Measurements from ENCODE around the gene LIMK1.

The LIMK1 gene

DNA sequence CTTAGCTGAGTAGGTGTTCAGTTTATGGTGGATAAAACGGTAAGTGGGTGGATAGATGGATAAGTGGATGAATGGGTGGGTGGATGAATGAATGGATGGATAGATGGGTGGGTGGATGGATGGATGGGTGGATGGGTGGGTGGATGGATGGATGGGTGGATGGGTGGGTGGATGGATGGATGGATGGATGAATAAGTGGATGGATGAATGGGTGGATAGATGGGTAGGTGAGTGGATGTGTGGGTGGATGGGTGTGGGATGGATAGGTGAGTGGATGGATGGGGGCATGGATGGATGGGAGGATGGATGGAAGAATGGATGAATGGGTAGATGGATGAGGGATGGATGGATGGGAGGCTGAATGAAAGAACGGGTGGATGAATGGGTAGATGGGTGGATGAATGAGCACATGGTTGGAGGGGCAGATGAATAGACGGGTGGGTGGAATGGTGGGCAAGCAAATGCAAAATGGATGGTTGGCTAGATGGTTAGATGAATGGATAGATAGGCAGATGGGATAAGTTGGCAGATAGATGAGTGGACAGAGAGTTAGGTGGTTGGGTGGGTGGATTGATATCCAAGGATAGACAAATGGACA, 29.9 kb upstream of the LIMK1 start:
- DNase-seq (ENCODE audit: low read depth in 2 of 3, low spot score in 1 of 3): no peak

DNA sequence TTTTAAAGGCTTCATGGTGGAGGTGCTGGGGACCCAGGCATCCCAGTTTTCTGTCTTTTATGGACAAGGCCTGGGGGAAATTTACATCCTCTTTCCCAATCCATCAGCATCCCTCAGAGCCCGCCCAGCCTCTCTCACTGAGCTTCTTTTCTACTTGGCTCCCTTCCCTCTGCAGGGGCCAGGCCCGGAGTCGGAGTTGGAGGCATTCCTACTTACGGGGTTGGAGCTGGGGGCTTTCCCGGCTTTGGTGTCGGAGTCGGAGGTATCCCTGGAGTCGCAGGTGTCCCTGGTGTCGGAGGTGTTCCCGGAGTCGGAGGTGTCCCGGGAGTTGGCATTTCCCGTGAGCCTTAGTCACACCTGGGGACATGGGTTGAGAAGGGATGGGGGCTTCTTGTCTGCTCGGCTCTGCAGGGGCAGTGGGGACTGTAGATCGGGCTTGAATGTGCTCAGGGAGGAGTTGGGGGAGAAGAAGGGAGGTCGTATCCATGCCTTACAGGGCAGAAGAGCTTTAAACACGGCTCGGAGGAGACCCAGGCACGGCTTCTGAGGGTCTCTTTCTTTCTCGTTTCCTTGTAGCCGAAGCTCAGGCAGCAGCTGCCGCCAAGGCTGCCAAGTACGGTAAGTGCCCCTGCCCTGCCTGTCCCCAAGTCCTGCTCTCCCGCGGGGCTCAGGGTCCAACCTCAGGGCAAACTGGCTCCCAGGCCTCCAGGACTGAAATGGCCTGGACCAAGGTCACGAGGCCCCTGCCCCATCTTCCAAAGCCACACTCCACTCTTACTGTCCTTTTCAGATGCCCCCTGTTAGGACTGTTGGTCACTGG, 27.3 kb upstream of the LIMK1 start:
- no peak for DNase-seq (ENCODE audit: low read depth in 2 of 3, low spot score in 1 of 3)

DNA sequence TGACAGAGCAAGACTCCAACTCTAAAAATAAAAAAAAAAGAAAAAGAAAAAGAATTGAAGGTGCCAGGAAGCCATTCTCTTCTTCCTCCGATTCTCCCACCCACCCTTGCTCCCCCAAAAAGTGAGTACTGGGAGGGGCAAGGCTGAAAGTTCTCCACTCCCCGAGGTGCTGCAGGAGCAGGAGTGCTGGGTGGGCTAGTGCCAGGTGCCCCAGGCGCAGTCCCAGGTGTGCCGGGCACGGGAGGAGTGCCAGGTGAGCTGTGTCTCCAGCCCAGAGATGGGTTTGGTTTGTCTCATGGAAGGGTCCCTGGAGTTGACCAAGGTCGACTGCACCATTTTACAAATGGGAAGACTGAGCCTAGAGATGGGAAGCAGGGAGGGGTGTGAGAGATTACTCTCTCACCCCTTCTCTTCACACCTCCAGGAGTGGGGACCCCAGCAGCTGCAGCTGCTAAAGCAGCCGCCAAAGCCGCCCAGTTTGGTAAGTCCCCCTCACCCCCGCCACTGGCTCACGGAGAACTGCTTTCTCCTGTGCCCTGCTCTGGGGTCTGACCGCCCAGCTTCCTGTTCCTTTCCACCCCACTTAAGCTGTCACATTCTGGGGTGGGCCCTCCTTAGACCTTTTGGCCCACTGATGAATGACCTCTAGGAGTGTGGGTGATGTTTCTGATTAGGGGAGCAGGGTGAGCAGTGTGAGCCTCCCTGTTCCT, 26.2 kb upstream of the LIMK1 start:
- no peak for DNase-seq (ENCODE audit: low read depth in 2 of 3, low spot score in 1 of 3)

DNA sequence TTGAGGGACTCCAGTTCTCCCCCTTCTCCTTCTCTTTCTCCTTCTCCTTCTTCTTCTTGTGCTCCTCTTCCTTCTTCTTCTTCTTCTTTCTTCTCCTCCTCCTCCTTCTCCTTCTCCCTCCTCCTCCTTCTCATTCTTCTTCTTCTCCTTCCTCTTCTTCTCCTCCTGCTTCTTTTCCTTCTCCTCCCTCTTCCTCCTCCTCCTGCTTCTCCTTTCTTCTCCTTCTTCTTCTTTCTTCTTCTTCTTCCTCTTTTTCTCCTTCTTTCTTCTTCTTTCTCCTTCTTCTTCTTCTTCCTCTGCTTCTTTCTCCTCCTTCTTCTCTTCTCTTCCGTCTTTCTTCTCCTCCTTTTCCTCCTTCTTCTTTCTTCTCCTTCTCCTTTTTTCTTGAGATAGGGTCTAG, 25.6 kb upstream of the LIMK1 start:
- DNase-seq (ENCODE audit: low read depth in 2 of 3, low spot score in 1 of 3): no peak

DNA sequence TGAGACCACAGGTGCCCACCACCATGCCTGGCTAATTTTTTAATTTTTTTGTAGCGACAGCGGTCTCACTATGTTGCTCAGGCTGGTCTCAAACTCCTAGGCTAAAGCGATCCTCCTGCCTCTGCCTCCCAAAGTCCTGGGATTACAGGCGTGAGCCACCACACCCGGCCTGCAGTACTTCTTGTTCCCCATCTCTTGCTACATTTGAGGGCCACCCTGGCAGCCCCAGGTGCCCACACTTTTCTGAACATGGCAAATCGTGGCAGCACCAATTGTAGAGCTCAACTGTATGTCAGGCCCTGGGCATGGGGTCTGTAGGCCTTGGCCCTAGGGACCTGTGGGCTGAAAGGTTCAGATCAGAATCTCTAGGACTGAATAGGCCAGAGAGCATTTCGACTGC, 25.1 kb upstream of the LIMK1 start:
- no peak for DNase-seq (ENCODE audit: low read depth in 2 of 3, low spot score in 1 of 3)

DNA sequence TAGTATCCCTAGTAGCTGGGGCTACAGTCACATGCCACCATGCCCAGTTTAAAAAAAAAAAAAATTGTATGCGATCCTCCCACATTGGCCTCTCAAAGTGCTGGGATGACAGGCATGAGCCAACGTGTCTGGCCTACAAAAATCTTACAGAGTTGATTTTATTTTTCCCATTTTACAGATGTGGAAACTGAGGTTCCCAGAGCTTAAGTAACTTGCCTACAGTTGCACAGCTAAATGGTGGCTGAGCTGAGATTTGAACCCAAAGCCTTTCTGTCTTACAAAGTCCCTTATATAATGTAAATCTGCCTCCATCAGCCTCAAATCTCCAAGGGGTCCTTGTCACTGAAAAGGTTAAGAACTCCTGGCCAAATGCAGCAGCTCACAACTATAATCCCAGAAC, 24.6 kb upstream of the LIMK1 start:
- DNase-seq (ENCODE audit: low read depth in 2 of 3, low spot score in 1 of 3): no peak

DNA sequence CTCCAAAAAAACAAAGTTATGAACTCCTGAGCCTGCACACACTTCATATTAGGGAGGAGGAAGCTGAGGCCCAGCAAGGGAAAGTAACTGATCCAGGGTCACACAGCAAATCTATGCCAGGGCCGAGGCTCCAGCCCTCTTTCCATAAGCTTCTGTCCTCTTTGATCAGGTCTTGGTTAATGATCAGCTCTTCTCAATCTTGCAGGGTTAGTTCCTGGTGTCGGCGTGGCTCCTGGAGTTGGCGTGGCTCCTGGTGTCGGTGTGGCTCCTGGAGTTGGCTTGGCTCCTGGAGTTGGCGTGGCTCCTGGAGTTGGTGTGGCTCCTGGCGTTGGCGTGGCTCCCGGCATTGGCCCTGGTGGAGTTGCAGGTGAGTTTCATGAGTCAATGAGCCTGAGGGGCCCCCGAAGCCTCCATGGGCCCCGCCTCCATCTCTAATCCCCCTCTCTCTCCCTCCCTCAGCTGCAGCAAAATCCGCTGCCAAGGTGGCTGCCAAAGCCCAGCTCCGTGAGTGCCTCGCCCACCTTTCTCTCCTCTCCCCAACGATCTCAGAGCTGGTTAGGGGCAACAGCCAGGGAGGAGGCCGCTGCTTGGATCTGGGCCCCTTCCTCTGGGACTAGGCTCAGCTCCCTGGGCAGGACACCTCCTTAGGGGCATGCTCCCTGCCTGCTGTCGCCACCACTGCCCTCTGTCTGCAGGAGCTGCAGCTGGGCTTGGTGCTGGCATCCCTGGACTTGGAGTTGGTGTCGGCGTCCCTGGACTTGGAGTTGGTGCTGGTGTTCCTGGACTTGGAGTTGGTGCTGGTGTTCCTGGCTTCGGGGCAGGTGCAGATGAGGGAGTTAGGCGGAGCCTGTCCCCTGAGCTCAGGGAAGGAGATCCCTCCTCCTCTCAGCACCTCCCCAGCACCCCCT, 23.7 kb upstream of the LIMK1 start:
- no peak for DNase-seq (ENCODE audit: low read depth in 2 of 3, low spot score in 1 of 3)

DNA sequence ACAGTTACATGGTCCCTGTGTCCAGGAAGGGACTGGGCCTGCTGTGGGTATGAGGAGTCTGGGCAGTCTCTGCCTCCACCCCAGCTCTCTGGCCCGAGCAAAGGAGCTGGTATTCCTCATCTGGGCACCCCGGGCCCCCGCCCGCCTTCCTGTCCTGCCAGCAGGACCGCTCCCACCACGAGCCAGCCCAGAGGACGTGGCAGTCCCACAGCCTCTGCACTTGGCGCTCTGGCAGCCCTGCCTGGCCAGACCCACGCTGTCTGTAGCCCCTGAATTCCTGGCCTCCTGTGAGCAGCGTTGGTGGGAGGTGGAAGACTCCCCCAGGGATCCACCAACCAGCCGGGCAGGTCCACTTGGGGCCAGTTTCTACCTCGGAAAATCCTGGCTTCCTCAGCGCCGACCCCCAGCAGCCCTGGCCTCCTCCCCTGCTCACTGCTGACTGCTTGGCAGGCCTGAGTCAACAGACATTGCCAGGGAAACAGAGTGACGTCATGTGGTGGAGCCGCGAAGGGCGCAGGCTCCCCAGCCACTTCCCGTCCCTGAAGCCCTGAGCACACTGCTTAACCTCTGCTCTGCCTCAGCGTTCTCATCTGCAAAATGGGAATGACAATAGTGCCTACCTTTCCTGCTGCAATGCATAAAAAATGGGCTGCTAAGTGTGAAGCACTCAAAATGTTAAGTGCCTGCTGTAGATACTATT, 21.6 kb upstream of the LIMK1 start:
- DNase-seq (ENCODE audit: low read depth in 2 of 3, low spot score in 1 of 3): peak; percentile 14 to 35 (median 20)

DNA sequence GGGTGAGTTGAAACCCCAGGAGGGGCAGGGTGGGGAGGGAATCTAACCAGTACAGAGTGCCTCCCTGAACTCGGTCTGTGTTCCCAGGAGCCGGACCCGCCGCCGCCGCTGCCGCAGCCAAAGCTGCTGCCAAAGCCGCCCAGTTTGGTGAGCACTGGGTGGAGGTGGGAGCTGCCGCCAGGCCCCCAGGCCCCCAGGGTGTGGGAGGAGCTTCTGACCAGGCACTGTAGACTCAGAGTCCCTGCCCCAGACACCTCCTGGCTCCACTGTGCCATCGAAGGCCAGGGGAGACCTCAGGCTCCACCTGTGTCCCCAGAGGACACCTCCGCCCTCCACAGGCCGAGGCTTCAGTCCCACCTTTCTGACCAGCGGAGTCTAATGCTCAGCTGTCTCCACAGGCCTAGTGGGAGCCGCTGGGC, 20.4 kb upstream of the LIMK1 start:
- DNase-seq (ENCODE audit: low read depth in 2 of 3, low spot score in 1 of 3): no peak

DNA sequence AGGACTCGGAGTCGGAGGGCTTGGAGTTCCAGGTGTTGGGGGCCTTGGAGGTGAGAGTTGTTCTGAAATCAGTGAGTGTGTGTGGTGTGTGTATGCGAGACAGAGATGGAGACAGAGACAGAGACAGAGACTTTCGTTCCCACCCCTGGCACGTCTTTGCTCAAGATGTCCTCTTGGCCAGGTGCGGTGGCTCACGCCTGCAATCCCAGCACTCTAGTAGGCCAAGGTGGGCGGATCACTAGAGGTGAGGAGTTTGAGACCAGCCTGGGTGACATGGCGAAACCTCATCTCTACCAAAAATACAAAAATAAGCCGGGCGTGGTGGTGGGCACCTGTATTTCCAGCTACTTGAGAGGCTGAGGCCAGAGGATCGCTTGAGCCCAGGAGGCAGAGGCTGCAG, 20.0 kb upstream of the LIMK1 start:
- no peak for DNase-seq (ENCODE audit: low read depth in 2 of 3, low spot score in 1 of 3)

DNA sequence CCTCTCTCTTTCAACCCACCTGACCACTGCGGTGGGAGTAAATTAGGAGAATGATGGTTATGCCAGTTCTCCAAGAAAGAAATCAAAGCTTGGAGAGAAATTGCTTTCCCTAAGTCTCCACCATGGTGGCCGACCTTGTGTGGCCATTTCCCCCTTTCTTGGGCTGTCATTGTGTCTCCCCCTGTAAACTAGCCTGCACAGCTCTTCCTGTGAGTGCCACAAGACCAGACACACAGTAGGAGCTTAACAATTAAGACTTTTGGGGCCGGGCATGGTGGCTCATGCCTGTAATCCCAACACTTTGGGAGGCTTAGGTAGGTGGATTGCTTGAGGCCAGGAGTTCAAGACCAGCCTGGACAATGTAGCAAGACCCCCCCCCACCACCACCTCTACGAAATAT, 18.9 kb upstream of the LIMK1 start:
- no peak for DNase-seq (ENCODE audit: low read depth in 2 of 3, low spot score in 1 of 3)

DNA sequence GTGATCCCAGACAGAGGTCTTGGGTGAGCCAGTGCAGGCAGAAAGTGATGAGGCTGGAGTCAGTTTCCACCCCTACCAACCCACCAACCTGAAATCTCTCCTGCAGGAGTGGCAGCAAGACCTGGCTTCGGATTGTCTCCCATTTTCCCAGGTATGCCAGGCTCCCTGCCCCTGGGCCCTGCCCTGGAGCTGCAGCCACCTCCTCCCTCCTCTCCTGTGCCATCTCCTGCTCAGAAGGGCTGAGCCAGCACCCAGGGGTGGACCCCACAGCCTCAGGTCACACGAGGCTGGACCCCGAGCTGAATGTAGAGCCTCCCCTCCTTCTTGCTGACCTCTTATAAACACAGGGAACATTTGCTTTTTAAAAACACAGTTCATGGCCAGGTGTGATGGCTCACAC, 17.0 kb upstream of the LIMK1 start:
- DNase-seq (ENCODE audit: low read depth in 2 of 3, low spot score in 1 of 3): no peak

DNA sequence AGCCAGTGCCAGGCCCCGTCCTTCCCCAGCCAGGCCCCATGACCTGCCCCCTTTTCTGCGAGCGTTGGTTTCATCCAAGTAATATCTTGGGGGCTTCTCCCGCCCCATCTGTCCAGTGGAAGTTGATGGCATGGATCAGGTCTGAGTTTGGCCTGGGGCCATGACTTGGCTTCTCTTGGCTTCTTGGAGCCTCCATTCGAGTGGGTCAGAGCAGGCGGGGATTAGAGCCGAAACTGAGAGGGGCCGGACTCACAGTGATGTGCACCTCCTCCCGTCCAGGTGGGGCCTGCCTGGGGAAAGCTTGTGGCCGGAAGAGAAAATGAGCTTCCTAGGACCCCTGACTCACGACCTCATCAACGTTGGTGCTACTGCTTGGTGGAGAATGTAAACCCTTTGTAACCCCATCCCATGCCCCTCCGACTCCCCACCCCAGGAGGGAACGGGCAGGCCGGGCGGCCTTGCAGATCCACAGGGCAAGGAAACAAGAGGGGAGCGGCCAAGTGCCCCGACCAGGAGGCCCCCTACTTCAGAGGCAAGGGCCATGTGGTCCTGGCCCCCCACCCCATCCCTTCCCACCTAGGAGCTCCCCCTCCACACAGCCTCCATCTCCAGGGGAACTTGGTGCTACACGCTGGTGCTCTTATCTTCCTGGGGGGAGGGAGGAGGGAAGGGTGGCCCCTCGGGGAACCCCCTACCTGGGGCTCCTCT, 15.1 kb upstream of the LIMK1 start:
- DNase-seq (ENCODE audit: low read depth in 2 of 3, low spot score in 1 of 3): no peak

DNA sequence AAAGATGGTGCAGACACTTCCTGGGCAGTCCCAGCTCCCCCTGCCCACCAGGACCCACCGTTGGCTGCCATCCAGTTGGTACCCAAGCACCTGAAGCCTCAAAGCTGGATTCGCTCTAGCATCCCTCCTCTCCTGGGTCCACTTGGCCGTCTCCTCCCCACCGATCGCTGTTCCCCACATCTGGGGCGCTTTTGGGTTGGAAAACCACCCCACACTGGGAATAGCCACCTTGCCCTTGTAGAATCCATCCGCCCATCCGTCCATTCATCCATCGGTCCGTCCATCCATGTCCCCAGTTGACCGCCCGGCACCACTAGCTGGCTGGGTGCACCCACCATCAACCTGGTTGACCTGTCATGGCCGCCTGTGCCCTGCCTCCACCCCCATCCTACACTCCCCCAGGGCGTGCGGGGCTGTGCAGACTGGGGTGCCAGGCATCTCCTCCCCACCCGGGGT, 14.5 kb upstream of the LIMK1 start:
- no peak for DNase-seq (ENCODE audit: low read depth in 2 of 3, low spot score in 1 of 3)

DNA sequence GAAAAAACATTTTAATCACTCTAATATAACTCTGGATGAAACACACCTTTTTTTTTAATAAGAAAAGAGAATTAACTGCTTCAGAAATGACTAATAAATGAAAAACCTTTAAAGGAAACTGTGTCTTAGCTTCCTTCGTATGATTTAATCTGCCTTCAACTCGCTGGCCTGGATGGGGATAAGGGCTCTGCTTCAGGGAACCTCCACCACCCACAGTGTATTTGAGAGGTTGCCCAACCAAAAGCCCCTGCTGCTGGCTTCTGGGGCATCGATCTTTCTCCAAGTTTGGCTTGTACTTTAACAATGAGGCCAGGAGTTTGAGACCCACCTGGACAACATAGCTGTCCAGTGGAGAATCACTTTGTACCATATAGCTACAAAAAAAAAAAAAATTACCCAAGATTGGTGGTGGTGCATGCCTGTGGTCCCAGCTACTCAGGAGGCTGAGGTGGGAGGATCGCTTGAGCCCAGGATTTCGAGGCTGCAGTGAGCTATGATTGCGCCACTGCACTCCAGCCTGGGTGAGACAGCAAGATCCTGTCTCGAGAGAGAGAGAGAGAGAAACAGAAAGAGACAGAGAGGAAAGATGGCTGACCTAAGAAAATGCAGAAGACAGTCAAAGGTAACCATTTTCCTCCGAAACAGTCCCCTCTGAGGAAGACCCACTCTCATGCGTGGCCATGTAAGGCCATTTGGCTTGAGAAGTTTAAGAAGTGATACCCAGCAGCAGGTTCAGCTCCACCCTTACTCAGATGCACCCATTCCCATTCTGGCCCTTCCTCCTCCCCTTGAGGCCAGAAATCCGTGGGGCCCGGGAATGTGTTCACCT, 13.6 kb upstream of the LIMK1 start:
- DNase-seq (ENCODE audit: low read depth in 2 of 3, low spot score in 1 of 3): no peak

DNA sequence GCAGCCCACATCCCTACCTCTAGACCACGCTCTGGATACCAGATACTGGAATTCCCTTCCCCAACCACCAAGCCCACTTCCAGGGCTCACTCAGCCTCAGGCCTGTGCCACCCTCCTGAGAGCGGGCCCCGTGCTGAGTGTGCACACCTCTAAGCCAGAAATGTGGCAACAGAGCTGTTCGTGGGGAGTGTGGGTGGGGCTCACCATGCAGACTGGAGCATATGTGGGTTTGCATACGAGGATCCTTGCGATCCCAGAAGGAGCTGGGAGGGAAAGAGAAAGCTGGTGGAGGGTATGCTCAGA, 13.0 kb upstream of the LIMK1 start:
- DNase-seq (ENCODE audit: low read depth in 2 of 3, low spot score in 1 of 3): no peak

DNA sequence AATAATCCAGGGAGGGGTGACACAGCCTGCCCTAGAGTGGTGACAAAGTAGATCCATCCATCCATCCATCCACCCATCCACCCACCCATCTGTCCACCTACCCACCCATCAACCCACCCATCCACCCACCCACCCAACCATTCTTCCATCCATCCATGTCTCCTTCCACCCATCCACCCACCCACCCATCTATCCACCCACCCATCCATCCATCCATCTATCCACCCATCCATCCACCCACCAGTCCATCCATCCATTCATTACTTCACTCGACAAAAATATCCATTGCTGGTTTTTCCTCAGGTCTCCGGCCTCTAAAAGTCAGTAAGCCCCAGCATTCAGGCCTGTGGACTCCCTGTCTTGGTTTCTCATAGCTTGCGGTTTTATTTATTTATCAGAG, 12.5 kb upstream of the LIMK1 start:
- DNase-seq (ENCODE audit: low read depth in 2 of 3, low spot score in 1 of 3): no peak

DNA sequence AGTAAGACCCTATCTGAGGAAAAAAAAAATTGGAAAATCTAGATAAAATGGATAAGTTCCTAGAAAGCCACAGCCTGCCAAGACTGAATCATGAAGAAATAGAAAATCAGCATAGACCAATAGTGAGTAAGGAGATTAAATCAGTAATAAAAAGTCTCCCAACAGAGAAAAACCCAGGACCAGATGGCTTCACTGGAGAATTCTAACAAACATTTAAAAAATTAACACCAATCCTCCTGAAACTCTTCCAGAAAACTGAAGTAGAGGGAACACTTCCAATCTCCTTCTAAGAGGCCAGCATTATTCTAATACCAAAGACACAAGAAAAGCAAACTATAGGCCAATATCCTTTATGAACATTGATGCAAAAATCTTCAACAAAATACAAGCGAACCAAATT, 8.8 kb upstream of the LIMK1 start:
- no peak for DNase-seq (ENCODE audit: low read depth in 2 of 3, low spot score in 1 of 3)

DNA sequence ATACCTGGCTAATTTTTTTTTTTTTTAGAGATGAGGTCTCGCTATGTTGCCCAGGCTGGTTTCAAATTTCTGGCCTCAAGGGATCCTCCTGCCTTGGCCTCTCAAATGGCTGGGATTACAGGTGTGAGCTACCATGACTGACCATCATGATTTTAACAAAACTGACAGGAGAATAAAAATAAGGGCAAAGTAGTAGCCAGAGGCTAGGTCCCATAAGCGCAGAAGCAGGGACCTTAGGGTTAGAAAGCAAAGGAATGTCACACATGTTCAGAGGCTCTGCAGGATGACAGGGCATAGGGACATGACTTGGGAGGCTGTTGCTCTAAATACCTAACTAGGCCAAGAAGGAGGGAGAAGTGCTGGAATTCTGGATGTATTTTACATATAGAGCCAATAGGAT, 5.1 kb upstream of the LIMK1 start:
- DNase-seq (ENCODE audit: low read depth in 2 of 3, low spot score in 1 of 3): no peak

Measured in stimulated activated CD4-positive, alpha-beta T cell treated with anti-CD3 and anti-CD28 coated beads, Interleukin-12 subunit alpha, Interleukin-12 subunit beta, amount 100 ng/mL, for 48 hours (primary cell).